GM18868 (cell line): ENCODE data around the gene CES1.
"Not testable (repeated sequence)": the region's sequence is repeated elsewhere in the genome, so short reads cannot be mapped to it uniquely, and the experiment has no call there.

Experiments used
- ATAC-seq: cut with Tn5 transposase; IDR thresholded peaks from one replicate; pipeline ENCODE4 v1.9.1; 2021; ENCODE audit warnings: mild to moderate bottlenecking, moderate library complexity; ENCODE audit not compliant: unreplicated experiment

Gene CES1

GRCh38 chr16:55832773-55833691 is at the start of gene CES1:
Gene CES1 (minus strand): TSS chr16:55833096. CDS start chr16:55833055, 41 bp downstream.
- no peak for ATAC-seq

GRCh38 chr16:55876854-55877253 is 44.0 kb upstream of the CES1 start:
- no peak for ATAC-seq

GRCh38 chr16:55875273-55875672 is 42.4 kb upstream of the CES1 start, which contains the start of gene CES5A:
Gene CES5A (minus strand): TSS chr16:55875373. CDS start chr16:55875221, 152 bp downstream.
- no peak for ATAC-seq

- ATAC-seq: no peak
These were observed 40.2 kb upstream of the CES1 start for GRCh38 chr16:55873122-55873521.

- no peak for ATAC-seq
These were observed 39.2 kb upstream of the CES1 start for GRCh38 chr16:55872130-55872529.

- no peak for ATAC-seq
These were observed 38.6 kb upstream of the CES1 start for GRCh38 chr16:55871411-55872038.

- no peak for ATAC-seq
These were observed 36.1 kb upstream of the CES1 start for GRCh38 chr16:55868980-55869379.

GRCh38 chr16:55868137-55868536 is 35.2 kb upstream of the CES1 start:
- no peak for ATAC-seq

- ATAC-seq: no peak
These were observed 28.4 kb upstream of the CES1 start for GRCh38 chr16:55861288-55861687.

GRCh38 chr16:55857650-55858049 is 24.8 kb upstream of the CES1 start:
- not testable (repeated sequence) for ATAC-seq

GRCh38 chr16:55856950-55857349 is 24.1 kb upstream of the CES1 start:
- no peak for ATAC-seq

GRCh38 chr16:55853114-55853513 is 20.2 kb upstream of the CES1 start:
- no peak for ATAC-seq

- ATAC-seq: no peak
These were observed 16.6 kb upstream of the CES1 start for GRCh38 chr16:55849536-55849935.

GRCh38 chr16:55846598-55847346 is 13.9 kb upstream of the CES1 start:
- no peak for ATAC-seq

- ATAC-seq: no peak
These were observed 10.2 kb upstream of the CES1 start for GRCh38 chr16:55843105-55843395.

GRCh38 chr16:55842369-55843104 is 9.6 kb upstream of the CES1 start:
- ATAC-seq: no peak

- ATAC-seq: no peak
These were observed 6.2 kb upstream of the CES1 start for GRCh38 chr16:55839115-55839514.

GRCh38 chr16:55836158-55836611 is 3.3 kb upstream of the CES1 start:
- no peak for ATAC-seq

GRCh38 chr16:55835581-55835980 is 2.7 kb upstream of the CES1 start:
- no peak for ATAC-seq

- ATAC-seq: not testable (repeated sequence)
These were observed 2.3 kb upstream of the CES1 start for GRCh38 chr16:55835173-55835572.

- peak; percentile 92 for ATAC-seq
These were observed 1.2 kb upstream of the CES1 start for GRCh38 chr16:55834049-55834448.
